ENCODE measurements around the gene GALNT7. TPM values are rescaled to one million over a fixed set of nuclear protein-coding genes. Genes with fewer than 3 reads are reported as not detected.

Gene GALNT7
- total and polyA plus RNA-seq, 2 of the 13 experiments (the other 11 are each of a cell fraction or from before 2014, with no cell fraction given), result 0.08 to 0.13 TPM

GRCh38 chr4:173261052-173261451, 92.4 kb downstream of the GALNT7 start:
- H3K4me1 ChIP-seq (ENCODE audit: insufficient read depth, low read length), result no peaks in the 10 kb centered on the region
- TF ChIP-seq RAD51 (IDR thresholded peaks at IDR 0.05; ENCODE audit: borderline replicate concordance), result no peak
- no peak for TF ChIP-seq ATRX (CRISPR knock-in tag; IDR thresholded peaks at IDR 0.05; ENCODE audit: borderline replicate concordance)
- no peak for TF ChIP-seq PRMT3 (CRISPR knock-in tag; IDR thresholded peaks at IDR 0.05; ENCODE audit: borderline replicate concordance, low read depth)
- TF ChIP-seq ARNT2 (CRISPR knock-in tag; IDR thresholded peaks at IDR 0.05; ENCODE audit: low read depth), result no peak
- no peak for TF ChIP-seq HHEX (CRISPR knock-in tag; IDR thresholded peaks at IDR 0.05)
- TF ChIP-seq HINFP (CRISPR knock-in tag; IDR thresholded peaks at IDR 0.05; ENCODE audit: low read depth), result no peak
- no peak for TF ChIP-seq ZFP36 (IDR thresholded peaks at IDR 0.05; ENCODE audit: borderline replicate concordance, low read depth, low read length, partially characterized antibody)
- no peak for TF ChIP-seq PAX8 (CRISPR knock-in tag; IDR thresholded peaks at IDR 0.05; ENCODE audit: borderline replicate concordance)
- TF ChIP-seq RXRB (CRISPR knock-in tag; IDR thresholded peaks at IDR 0.05; ENCODE audit: borderline replicate concordance), result no peak
- no peak for TF ChIP-seq TERF1 (CRISPR knock-in tag; IDR thresholded peaks at IDR 0.05)
- no peak for TF ChIP-seq ZSCAN20 (CRISPR knock-in tag; IDR thresholded peaks at IDR 0.05; ENCODE audit: borderline replicate concordance)
- TF ChIP-seq MAZ (IDR thresholded peaks at IDR 0.05; ENCODE audit: borderline replicate concordance, low read depth, low read length), result no peak
- TF ChIP-seq MAZ (CRISPR knock-in tag; IDR thresholded peaks at IDR 0.05; ENCODE audit: low read depth), result no peak
- no peak for TF ChIP-seq AKNA (CRISPR knock-in tag; IDR thresholded peaks at IDR 0.05; ENCODE audit: borderline replicate concordance)
- no peak for TF ChIP-seq ZNF761 (CRISPR knock-in tag; conservative IDR thresholded peaks at IDR 0.05)
- POLR2A ChIA-PET, result no interaction called here
- H3K9me3 ChIP-seq (ENCODE audit: low read length), result no peaks in the 10 kb centered on the region
- DNase-seq (ENCODE audit: low spot score) (no peak), ATAC-seq (no peak), FAIRE-seq (no peak)
- no peak overlapping the region for H3K27ac ChIP-seq (ENCODE audit: extremely low read length, insufficient read depth, low read length)
- no peaks in the 10 kb centered on the region for H3K36me3 ChIP-seq (replicated peaks in 1 of 2; ENCODE audit: control insufficient read depth in 1 of 2, insufficient read depth in 2 of 2, low read length in 2 of 2)
- H3K9ac ChIP-seq (ENCODE audit: insufficient read depth, low read depth, low read length), result no peak overlapping the region
- in situ Hi-C loops (cut with HindIII; ENCODE audit: extremely low pct_ligation_motif_present, low pct_unique_long_range_greater_than_20kb) (no loop called here), intact Hi-C loops (cut with micrococcal nuclease; ENCODE audit: unreplicated experiment) (no loop called here)
- no peak overlapping the region for H2AFZ ChIP-seq (ENCODE audit: low read length)
- CTCF ChIA-PET (ENCODE audit: low intra/inter-chr PET ratio, low total read pairs), result no interaction called here
- no peak overlapping the region for H3K4me2 ChIP-seq (ENCODE audit: low read depth, low read length)
- no TSS peak for BruUV-seq (replicated peaks)
- H3K4me3 ChIP-seq (replicated peaks in 1 of 3; ENCODE audit: insufficient read depth in 1 of 3, low read depth in 2 of 3, low read length in 3 of 3), result no peak overlapping the region
- 3% methylated on average over 2 of the region's 2 CpGs for WGBS (ENCODE audit: low lambda C conversion rate)
- H3K27me3 ChIP-seq (ENCODE audit: control insufficient read depth in 1 of 2, insufficient read depth in 2 of 2, low read length in 2 of 2), result no peaks in the 10 kb centered on the region
- no peaks in the 10 kb centered on the region for H4K20me1 ChIP-seq (ENCODE audit: insufficient read depth, low read length)
- H3K79me2 ChIP-seq (ENCODE audit: insufficient read depth, low read length), result no peaks in the 10 kb centered on the region

Data from HepG2 (cell line).